Testis (tissue), 3 donors: Measurements from ENCODE around the gene CFAP43. TPM values are rescaled to one million over a fixed set of nuclear protein-coding genes. Genes with fewer than 3 reads are reported as not detected.

Experiments
- DNase-seq: peaks from one replicate; pipeline ENCODE4 v3.0.0-alpha.2; 2019
- H3K27ac ChIP-seq, 2 donors: fragments of 200-600 bp; sonication (generic); one replicate each; pipeline ENCODE4 v1.5.1; 2019
- H3K27me3 ChIP-seq: fragments of 200-600 bp; sonication (generic); one replicate; pipeline ENCODE4 v1.5.1; 2019
- H3K36me3 ChIP-seq: fragments of 200-600 bp; sonication (generic); one replicate; pipeline ENCODE4 v1.5.1; 2017; ENCODE audit warnings: low read depth; ENCODE audit errors: missing control alignments
- H3K4me1 ChIP-seq: fragments of 200-600 bp; sonication (generic); one replicate; pipeline ENCODE4 v1.5.1; 2019
- H3K4me3 ChIP-seq, 2 donors: fragments of 200-600 bp; sonication (generic); one replicate each; pipeline ENCODE4 v1.5.1; 2017 to 2019
- H3K9me3 ChIP-seq: fragments of 200-600 bp; sonication (generic); one replicate; pipeline ENCODE4 v1.5.1; 2017
- POLR2A ChIP-seq: fragments of 450-650 bp; IDR thresholded peaks from one replicate; pipeline ENCODE4 v1.6.1; 2017; ENCODE audit warnings: antibody characterized with exemption, mild to moderate bottlenecking, moderate library complexity
- WGBS, 2 donors: methylation state at CpG; one replicate each; pipeline ENCODE4 v1.1.5; 2018; 5-methylcytosine and 5-hydroxymethylcytosine counted together
- intact Hi-C: fragments of 100-400 bp; cut with DNase I; formaldehyde crosslinking; loops from one replicate; pipeline ENCODE4 v1.15.1; 2023; ENCODE audit warnings: low total_unique reads
- polyA plus RNA-seq: library from polyadenylated mRNA; stranded (reverse); fragments of 350-450 nt; fragmentation: Illumina TruSeq; extraction: RNeasy Lipid Tissue Mini Kit (QIAGEN cat#74804); gene quantifications from one replicate; pipeline ENCODE4 v1.2.3, GENCODE V29; 2014; ENCODE audit warnings: low read depth, low replicate concordance; ENCODE audit not compliant: insufficient read depth
- total RNA-seq, 2 donors: library from RNA; depleted of rRNA; stranded (reverse); fragments of >200 nt; gene quantifications; one replicate each; pipeline ENCODE4 v1.2.3, GENCODE V29; 2016
- TF ChIP-seq, protein P1 (sequence below), 3 experiments: fragments of 450-650 bp in 2 of 3; fragments of 200-600 bp in 1 of 3; sonication (generic) in 1 of 3; IDR thresholded peaks; one replicate each; pipeline ENCODE4 v1.5.1; 2016 to 2019; ENCODE audit warnings: antibody characterized with exemption in 3 of 3, mild to moderate bottlenecking in 2 of 3, moderate library complexity in 1 of 3

CFAP43 gene
- total and polyA plus RNA-seq, 3 donors from 2014 or later, result 37.8 to 72.8 (median 60.7) TPM

DNA sequence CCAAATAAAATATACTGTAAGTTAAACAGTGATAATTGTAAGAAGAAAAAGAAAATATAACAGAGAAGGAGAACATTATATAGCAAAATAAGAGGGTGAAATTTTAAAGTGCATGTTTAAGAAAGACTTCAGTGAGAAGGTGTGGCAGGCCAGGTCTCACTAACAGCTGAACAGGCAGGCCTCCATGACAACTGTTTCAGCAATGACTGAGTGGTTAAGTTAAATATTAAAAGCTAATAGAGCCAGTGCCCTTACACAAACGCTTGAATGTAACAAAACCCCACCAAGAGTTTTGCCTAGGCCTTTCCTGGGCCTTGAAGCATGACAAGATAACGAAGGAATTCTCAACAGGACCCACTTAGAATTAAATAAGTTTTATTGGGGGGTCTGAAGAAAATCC is 32.6 kb downstream of the CFAP43 start:
- H3K4me1 ChIP-seq, result no peaks in the 10 kb centered on the region
- H3K27me3 ChIP-seq, result no peaks in the 10 kb centered on the region
- WGBS, 2 donors, result 81 to 84% methylated on average over 2 of the region's 2 CpGs
- H3K9me3 ChIP-seq, result no peaks in the 10 kb centered on the region
- no peaks in the 10 kb centered on the region for H3K36me3 ChIP-seq
- no peak overlapping the region for H3K27ac ChIP-seq
- intact Hi-C loops, result no loop called here
- DNase-seq, result no peak
- TF ChIP-seq POLR2A, result no peak
- TF ChIP-seq, protein P1, sequence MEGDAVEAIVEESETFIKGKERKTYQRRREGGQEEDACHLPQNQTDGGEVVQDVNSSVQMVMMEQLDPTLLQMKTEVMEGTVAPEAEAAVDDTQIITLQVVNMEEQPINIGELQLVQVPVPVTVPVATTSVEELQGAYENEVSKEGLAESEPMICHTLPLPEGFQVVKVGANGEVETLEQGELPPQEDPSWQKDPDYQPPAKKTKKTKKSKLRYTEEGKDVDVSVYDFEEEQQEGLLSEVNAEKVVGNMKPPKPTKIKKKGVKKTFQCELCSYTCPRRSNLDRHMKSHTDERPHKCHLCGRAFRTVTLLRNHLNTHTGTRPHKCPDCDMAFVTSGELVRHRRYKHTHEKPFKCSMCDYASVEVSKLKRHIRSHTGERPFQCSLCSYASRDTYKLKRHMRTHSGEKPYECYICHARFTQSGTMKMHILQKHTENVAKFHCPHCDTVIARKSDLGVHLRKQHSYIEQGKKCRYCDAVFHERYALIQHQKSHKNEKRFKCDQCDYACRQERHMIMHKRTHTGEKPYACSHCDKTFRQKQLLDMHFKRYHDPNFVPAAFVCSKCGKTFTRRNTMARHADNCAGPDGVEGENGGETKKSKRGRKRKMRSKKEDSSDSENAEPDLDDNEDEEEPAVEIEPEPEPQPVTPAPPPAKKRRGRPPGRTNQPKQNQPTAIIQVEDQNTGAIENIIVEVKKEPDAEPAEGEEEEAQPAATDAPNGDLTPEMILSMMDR (IDR thresholded peaks at IDR 0.05), result no peak
- no peak overlapping the region for H3K4me3 ChIP-seq

- intact Hi-C loops, result no loop called here
- Histone ChIP-seq H3K27ac (no peak overlapping the region), H3K27me3 (no peaks in the 10 kb centered on the region), H3K4me1 (no peaks in the 10 kb centered on the region), H3K9me3 (no peaks in the 10 kb centered on the region), H3K4me3 (no peak overlapping the region), H3K36me3 (no peaks in the 10 kb centered on the region)
- no peak for DNase-seq
- 42 to 55% methylated on average over 2 of the region's 2 CpGs for WGBS, 2 donors
- TF ChIP-seq POLR2A, result no peak
- TF ChIP-seq, protein P1 (IDR thresholded peaks at IDR 0.05), result no peak
Measured at GRCh38 chr10:104197364-104197763, 34.8 kb downstream of the CFAP43 start.

- 82 to 90% methylated on average over 2 of the region's 2 CpGs for WGBS, 2 donors
- H3K4me1 ChIP-seq, result no peaks in the 10 kb centered on the region
- no peak overlapping the region for H3K27ac ChIP-seq
- no peak for DNase-seq
- no peak for TF ChIP-seq POLR2A
- TF ChIP-seq, protein P1 (IDR thresholded peaks at IDR 0.05), result no peak
- intact Hi-C loops, result no loop called here
- H3K36me3 ChIP-seq, result no peaks in the 10 kb centered on the region
- no peaks in the 10 kb centered on the region for H3K9me3 ChIP-seq
- no peak overlapping the region for H3K4me3 ChIP-seq
- H3K27me3 ChIP-seq, result no peaks in the 10 kb centered on the region
Measured at GRCh38 chr10:104195706-104196105, 36.5 kb downstream of the CFAP43 start.

GRCh38 chr10:104193787-104194186 is 38.4 kb downstream of the CFAP43 start:
- no peak overlapping the region for H3K4me3 ChIP-seq
- 72 to 76% methylated on average over 17 of the region's 17 CpGs for WGBS, 2 donors
- intact Hi-C loops, result no loop called here
- H3K9me3 ChIP-seq, result no peaks in the 10 kb centered on the region
- no peaks in the 10 kb centered on the region for H3K27me3 ChIP-seq
- H3K27ac ChIP-seq, result no peak overlapping the region
- DNase-seq, result no peak
- no peaks in the 10 kb centered on the region for H3K36me3 ChIP-seq
- H3K4me1 ChIP-seq, result no peaks in the 10 kb centered on the region
- TF ChIP-seq, protein P1 (IDR thresholded peaks at IDR 0.05), result no peak
- no peak for TF ChIP-seq POLR2A

- Histone ChIP-seq H3K27ac (no peak overlapping the region), H3K4me3 (no peak overlapping the region), H3K36me3 (no peaks in the 10 kb centered on the region), H3K9me3 (no peaks in the 10 kb centered on the region), H3K4me1 (no peaks in the 10 kb centered on the region), H3K27me3 (no peaks in the 10 kb centered on the region)
- intact Hi-C loops, result no loop called here
- no peak for DNase-seq
- no peak for TF ChIP-seq POLR2A
- TF ChIP-seq, protein P1 (IDR thresholded peaks at IDR 0.05), result no peak
- WGBS, 2 donors, result 70 to 84% methylated on average over 5 of the region's 5 CpGs
Measured at GRCh38 chr10:104190695-104191094, 41.5 kb downstream of the CFAP43 start.
